GM18907 (cell line): ENCODE data around the gene LCN1.

Source experiments
- ATAC-seq: cut with Tn5 transposase; IDR thresholded peaks from one replicate; pipeline ENCODE4 v1.9.1; 2021; ENCODE audit warnings: mild to moderate bottlenecking, moderate library complexity; ENCODE audit not compliant: unreplicated experiment

The LCN1 gene

DNA sequence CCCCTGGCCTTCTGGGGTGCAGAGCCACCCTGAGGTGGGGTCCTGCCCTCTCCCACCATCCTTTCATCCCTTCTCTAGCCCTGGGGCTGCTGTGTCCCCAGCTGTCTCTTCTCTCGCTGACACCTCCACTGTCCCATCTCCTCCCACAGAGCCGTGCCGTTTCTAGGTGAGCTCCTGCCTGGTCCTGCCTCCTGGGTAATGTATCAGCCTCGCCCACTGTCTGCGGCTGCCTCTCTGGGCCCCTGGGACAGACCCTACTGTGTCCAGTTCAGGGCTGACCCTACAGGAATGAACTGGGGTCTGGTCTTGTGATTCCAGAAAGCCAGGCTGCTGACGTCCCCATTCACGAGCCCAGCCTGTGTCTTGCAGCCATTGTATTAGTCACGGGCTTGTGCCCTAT is 44.4 kb downstream of the LCN1 start:
- no peak for ATAC-seq

DNA sequence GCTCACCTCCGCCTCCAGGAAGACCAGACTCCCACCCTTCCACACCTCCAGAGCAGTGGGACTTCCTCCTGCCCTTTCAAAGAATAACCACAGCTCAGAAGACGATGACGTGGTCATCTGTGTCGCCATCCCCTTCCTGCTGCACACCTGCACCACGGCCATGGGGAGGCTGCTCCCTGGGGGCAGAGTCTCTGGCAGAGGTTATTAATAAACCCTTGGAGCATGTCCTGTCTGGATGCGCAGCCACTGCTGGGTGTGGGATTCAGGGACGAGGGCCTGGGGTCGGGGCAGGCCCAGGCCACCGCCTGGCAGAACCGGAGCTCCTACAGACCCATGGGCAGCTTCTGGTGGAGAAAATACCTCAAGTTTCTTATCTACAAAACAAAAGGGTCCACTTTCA is 45.3 kb downstream of the LCN1 start:
- ATAC-seq = no peak

DNA sequence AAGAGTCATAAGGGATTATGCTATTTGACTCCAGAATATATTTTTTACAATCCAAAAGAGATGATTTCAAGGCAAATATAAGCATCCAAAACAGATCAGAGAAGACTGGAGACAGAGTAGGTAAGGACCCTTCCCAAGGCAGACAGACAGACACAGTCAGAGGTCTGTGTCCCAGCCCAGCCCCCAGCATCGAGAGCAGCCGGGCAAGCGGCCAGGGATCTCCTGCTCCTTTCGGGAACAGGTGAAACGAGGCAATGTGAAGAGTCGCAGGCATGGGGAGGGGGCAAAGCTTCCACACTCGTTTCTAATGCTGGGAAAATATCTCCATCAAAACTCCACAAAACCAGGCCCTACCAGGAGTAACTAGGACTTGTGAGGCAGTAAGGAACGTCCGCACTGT is 46.1 kb downstream of the LCN1 start:
- no peak for ATAC-seq

DNA sequence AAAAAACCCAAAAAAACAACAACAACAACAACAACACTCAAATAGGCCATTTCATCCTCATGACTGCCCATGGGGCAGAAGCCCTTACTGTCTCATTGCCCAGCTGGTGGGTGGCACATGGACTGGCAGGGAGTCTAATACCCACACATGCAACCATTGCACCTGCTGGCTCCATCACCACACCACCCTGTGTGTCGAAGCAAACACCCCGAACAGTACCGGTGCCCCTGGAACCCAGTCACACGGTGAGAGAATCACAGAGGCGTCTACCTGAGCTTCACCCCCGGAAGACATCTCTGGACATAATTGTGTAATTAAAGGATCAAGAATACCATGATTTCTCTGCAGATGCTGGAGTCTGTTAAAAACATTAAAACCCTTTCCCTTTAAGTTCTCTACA is 46.8 kb downstream of the LCN1 start:
- no peak for ATAC-seq

DNA sequence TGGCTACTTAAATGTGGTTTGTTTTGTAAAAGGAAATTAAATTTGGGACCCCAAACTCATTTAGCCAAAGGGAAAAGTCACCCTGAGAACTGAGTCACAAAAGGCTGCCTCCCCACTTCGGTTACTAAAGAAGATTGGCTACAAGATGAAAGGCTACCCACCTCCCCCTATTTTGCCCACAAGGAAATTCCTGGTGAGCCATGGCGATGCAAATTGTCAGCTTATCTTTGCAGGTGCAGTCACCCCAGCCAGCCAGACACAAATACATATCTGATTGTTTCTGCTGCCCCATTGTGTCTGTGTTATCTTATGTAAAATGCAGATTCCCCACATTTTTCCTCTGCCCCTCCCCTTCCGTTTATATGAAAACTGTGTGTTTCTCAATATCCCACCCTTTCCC is 49.2 kb downstream of the LCN1 start:
- no peak for ATAC-seq

DNA sequence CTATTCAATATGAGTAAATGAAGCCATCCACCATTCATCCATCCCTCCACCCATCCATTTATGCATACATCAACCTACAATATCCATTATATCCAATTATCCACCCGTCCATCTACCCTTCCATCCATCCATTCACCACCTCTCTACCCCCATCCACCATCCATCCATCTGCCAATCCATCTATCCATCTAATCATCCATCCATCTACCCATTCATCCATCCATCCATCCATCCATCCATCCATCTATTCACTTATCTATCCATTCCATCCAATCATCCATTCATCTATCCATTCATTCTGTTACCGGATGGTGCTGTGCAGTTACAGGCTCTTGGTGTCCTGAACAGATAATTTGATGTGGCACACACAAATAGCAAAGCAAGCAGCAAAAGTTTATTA is 51.0 kb downstream of the LCN1 start:
- ATAC-seq = no peak

DNA sequence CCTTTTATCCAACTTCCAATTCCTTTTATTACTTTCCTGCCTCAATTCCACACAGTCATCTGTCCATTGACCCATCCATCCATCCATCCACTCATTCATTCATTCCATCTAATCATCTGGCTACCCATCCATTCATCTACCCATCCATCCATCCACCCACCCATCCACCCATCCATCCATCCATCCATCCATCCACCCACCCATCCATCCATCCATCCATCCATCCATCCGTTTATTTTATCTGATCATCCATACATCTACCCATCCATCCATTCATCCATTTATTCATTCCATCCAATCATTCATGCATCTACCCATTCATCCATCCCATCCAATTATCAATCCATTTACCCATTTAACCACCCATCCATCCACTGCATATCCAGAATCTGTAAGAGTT is 51.9 kb downstream of the LCN1 start:
- ATAC-seq = no peak

DNA sequence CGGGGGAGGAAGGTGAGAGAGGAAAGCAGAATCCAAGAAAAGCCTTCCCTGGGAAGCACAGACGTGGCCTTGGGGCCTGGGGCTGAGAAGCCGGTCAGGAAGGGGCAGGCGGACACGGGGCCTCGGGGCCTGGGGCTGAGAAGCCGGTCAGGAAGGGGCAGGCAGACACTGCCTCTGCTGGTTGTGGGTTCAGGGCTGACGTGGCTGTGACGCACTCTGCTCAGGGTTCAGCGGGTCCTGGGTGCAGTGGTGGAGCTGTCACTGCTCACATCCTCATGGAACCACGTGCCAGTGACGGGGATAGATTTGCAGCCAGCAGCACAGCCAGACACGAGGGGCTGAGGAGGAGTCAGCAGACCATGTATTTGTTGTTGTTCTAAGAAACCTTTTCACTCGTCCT is 53.1 kb downstream of the LCN1 start:
- no peak for ATAC-seq

DNA sequence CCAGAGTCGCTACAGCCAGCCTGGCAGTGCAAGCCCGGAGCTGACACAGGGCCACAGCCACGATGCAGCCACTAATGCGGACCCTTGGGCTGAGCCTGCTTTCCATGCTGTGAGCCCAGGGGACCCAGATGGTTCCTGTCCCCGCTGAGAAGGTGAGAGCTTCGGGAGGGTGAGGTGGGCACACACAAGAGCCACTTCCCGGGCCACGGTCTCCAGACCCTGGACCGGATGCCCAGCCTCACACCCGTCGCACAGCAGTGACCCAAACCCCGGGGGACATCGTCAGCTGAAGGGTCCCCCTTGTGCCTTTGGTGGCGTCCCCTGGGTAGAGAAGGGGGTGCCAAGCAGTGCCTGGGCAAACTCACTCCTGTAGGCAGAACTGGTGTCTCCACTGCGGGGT is 53.7 kb downstream of the LCN1 start:
- no peak for ATAC-seq
